Stimulated activated CD4-positive, alpha-beta T cell treated with anti-CD3 and anti-CD28 coated beads, Interleukin-15, amount 100 ng/mL, for 24 hours (primary cell): ENCODE data around the gene TXNL4A.
"Not testable (repeated sequence)": the region's sequence is repeated elsewhere in the genome, so short reads cannot be mapped to it uniquely, and the experiment has no call there.

Experiments used
- DNase-seq: peaks from one replicate; pipeline ENCODE4 v3.0.0-alpha.2; 2020

The TXNL4A gene, protein sequence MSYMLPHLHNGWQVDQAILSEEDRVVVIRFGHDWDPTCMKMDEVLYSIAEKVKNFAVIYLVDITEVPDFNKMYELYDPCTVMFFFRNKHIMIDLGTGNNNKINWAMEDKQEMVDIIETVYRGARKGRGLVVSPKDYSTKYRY

DNA sequence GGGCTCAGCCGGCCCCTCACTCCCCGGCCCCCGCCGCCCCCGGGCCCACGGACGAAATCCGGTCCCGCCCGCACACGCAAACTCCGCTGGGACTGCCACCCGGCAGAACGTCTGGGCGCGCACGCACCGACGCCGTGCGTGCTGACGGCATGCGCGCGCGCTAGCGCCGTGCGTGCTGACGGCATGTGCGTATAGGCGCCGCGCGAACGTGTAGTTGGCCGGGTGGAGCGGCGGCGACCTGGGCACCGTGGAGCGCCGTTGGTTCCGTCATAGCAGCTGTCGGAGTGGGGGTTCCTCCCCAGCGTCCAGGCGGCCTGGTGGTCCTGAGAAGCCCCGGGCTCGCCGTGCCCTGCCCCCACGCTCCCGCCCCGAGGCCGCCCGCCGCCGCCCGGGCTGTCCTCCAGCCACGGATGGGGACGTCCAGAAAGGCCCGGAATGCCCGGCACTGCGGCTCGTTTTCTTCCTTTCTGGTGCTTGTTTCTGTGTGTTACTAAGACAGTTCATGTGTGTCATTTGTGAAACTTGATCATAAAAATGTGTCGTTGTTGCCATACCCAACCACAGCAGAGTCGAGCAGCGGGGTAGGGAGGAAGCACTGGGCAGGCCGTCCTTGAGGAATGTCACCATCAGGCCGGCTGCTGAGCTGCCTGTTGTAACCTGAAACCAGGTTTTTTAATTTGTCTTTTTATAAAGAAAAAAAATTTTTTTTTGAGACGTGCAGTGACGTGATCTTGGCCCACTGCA, at the start of gene TXNL4A:
TXNL4A (minus strand) TSS at position 113 of the 744 bp plus-strand sequence. CDS start 171 bp downstream, outside the sequence.
- peak; percentile 90 for DNase-seq

- no peak for DNase-seq
These were observed 48.9 kb upstream of the TXNL4A start for GRCh38 chr18:80037300-80037699.

DNA sequence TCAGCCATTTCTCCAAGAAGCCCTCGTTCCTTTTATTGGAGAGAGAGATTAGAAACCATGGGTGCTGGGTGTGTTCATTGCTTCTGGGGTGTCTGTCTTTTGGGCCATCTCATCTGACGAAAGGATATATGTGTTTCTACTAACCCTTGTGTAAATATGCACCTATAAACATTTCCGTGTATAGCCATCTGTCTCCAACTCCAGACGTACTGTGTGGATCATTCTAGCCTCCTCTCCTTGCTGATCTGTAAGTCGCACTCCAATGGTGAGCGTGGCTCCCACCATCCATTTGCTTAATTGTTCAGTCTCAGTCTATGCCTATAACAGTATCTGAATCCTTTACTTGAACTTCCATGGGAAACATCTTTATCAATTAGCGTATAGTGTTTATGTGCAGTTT, 47.6 kb upstream of the TXNL4A start:
- no peak for DNase-seq

DNA sequence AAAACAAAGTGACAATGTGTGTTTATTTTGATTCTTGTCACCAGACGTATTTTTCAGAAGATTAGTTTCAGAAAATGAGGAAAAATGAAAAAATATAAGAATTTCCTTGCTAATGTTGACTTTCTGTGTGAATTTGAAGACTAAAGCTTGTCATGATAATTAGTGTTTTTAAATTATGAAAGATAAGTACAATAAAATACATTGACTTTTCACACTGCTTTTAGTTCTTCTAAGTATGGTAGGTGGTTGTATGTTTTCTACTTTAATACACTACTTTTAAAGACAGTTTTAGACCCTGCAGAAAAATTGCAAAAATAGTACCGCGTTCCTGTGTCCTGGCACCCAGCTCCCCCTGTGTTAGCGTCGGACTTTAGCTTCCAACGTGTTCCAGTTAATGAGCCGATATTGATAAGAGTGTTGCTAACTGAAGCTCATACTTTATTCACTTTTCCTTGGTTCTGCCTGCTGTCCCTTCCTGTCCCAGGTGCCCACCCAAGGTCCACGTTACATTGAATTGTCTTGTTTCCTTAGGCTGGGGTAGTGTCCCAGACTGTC, 46.6 kb upstream of the TXNL4A start:
- DNase-seq: no peak

GRCh38 chr18:80034068-80034851, 45.9 kb upstream of the TXNL4A start, which contains the start of gene RBFA:
Gene RBFA, plus strand, starts transcription at chr18:80034434. Its CDS starts 62 bp downstream, at chr18:80034496.
- peak; percentile 100 for DNase-seq

GRCh38 chr18:80033181-80034067, 45.1 kb upstream of the TXNL4A start:
- DNase-seq: no peak

- no peak for DNase-seq
These were observed 41.3 kb upstream of the TXNL4A start for GRCh38 chr18:80029690-80030089.

DNA sequence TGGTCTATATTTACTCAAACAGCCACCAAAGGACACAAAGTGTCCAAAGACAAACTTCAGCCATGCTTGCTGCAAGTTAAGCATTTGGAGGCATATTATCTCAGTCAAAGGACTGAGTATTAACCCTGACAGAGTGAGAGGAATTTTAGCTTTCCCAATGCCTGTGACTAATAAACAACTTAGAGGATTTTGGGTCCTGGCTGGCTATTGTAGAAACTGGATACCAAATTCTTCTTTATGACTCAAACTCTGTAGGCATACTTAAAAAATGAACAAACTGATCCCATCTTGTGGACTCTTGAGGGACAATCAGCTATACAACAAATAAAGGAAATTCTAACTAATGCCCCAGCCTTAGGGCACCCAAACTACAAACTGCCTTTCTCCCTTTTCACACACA, 39.4 kb upstream of the TXNL4A start:
- DNase-seq: not testable (repeated sequence)

- DNase-seq: no peak
These were observed 38.0 kb upstream of the TXNL4A start for GRCh38 chr18:80026363-80026762.

DNA sequence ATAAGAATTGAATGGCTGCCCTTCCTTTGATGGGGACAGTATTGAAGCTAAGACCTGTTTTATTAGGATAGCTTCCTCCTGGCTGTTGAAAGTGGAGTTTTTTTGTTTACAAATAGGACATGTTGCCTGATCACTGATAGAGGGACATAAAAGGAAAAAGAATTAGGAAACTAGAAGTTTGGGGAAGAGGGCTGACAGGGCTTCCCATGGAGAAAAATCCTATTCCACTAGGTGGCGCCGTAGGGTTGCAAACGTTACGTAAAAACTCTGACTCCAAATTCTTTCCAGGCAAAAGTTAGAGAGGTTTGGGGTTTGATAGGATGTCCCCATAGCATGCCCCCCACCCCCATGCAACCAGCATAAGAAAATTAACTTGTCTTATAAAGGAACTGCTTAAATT, 34.8 kb upstream of the TXNL4A start:
- DNase-seq: peak; percentile 32

GRCh38 chr18:80022613-80023012, 34.2 kb upstream of the TXNL4A start:
- DNase-seq: no peak

DNA sequence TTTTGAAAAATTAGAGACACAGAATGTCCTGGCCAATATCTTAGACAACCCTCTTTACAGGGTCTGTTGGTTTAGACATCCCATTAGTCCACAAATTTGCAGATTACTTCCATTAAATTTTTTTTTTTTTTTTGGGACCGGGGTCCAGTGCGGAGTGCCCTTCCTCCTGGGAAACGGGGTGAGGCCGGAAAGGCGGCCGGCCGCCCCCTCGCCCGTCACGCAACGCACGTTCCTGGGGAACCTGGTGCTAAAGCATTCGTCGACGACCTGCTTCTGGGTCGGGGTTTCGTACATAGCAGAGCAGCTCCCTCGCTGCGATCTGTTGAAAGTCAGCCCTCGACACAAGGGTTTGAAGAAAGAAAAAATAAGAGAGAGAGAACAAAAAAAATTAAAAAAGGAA, 24.4 kb upstream of the TXNL4A start:
- no peak for DNase-seq

- not testable (repeated sequence) for DNase-seq
These were observed 23.3 kb upstream of the TXNL4A start for GRCh38 chr18:80011496-80012137.

DNA sequence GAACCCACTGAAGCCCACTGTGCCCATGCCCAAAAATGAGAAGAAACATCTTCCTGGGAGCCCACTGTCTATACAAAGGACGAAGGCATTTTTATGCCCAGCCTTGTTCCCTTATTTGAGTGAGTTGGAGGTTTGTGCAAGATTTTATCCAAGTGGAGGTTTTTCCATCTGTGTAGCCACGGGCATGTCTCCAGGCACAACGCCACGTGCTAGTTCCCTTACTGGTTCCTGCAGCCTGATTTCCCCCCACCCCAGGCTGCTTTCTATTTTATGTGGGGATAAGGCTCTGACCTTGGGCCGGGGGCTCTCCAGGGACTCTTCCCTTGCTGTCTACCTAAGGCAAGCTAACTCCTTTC, 22.2 kb upstream of the TXNL4A start:
- DNase-seq: no peak

- no peak for DNase-seq
These were observed 21.5 kb upstream of the TXNL4A start for GRCh38 chr18:80009661-80010550.

GRCh38 chr18:80006724-80007123, 18.4 kb upstream of the TXNL4A start:
- no peak for DNase-seq

DNA sequence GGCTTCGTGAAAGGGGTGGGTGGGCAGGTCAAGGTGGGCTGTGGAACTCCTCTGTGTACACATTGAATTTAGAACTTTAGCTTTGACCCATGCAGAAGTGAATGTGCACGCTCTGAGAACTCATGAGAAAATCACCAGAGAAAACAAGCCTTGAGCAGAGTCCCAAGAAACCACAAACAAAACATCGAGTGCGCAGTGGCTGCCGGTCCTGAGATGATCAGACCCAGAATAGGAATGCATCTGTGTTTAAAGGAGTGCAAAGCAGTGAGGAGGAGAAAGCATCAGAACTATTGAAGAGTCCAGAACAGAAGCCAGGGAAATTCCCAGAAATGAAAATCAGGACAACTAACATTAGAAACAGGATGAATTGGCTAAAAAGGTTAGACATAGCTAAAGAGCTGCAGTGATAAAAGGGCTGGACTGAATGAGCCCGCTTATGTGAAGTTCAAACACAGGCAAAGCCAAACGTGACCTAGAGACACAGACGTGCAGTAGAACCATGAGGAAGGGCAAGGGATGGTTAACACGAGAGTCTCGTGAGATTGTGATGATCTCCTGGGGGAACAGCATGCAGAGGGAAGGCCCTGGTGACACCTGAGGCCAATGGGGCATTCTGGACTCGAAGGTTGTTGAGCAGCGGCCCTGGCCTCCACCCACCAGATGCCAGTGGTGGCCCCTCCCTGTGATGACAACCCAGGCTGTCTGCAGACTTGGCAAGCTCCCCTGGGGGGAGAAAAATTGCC, 16.4 kb upstream of the TXNL4A start:
- no peak for DNase-seq

GRCh38 chr18:80002468-80002867, 14.1 kb upstream of the TXNL4A start:
- no peak for DNase-seq

DNA sequence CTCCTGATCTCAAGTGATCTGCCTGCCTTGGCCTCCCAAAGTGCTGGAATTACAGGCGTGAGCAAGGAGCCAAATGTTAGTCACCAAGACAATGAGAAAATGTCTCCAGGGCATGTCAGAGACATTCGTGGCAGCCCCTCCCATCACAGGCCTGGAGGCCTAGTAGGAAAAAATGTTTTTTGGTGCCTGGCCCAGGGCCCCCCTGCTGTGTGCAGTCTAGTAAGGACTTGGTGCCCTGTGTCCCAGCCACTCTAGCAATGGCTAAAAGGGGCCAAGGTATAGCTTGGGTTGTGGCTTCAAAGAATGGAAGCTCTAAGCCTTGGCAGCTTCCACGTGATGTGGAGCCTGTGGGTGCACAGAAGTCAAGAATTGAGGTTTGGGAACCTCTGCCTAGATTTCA, 12.5 kb upstream of the TXNL4A start:
- no peak for DNase-seq

GRCh38 chr18:79999701-80000100, 11.3 kb upstream of the TXNL4A start:
- DNase-seq: not testable (repeated sequence)
